HG02852 (cell line): ENCODE results near the gene GPRASP1.

ENCODE experiments used
- ATAC-seq: cut with Tn5 transposase; IDR thresholded peaks from one replicate; pipeline ENCODE4 v1.9.1; 2021; ENCODE audit warnings: mild to moderate bottlenecking, moderate library complexity; ENCODE audit not compliant: unreplicated experiment

The GPRASP1 gene

GRCh38 chrX:102696306-102696705 lies 45.0 kb downstream of the GPRASP1 start:
- ATAC-seq, result no peak

DNA sequence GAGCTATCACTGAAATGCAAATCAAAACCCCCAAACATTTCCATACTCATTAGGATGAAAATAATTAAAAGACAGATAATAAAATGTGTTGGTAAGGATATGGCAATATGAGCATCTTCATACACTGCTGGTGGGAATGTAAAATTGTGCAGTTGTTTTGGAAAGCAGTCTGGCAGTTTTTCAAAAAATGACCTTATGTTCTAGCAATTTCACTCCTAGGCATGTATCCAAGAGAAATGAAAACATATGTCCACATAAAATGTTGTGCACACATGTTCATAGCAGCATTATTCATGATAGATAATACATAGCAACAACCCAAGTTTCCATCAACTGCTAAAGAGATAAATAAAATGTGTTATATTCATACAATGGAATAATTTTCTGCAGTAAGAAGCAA lies 46.2 kb downstream of the GPRASP1 start:
- no peak for ATAC-seq
